ENCODE data around the gene MYCT1. TPM values are rescaled to one million over a fixed set of nuclear protein-coding genes. Genes with fewer than 3 reads are reported as not detected.

Gene MYCT1
- total RNA-seq, 1 experiment from 2014 or later, result not detected

- no TSS peak for BruUV-seq (replicated peaks)
- ChIA-PET RAD21 (ENCODE audit: low non-redundant PET in 1 of 2, low total read pairs in 2 of 2, uncharacterized antibody in 2 of 2, unreplicated experiment in 2 of 2) (no interaction called here), CTCF (no interaction called here), POLR2A (no interaction called here)
- H3K27me3 ChIP-seq (ENCODE audit: insufficient read depth, low read length), result no peaks in the 10 kb centered on the region
- H3K9me2 ChIP-seq (ENCODE audit: insufficient read depth), result no peaks in the 10 kb centered on the region
- H3K27ac ChIP-seq (ENCODE audit: low read depth, low read length), result no peak overlapping the region
- ATAC-seq (no peak), DNase-seq (ENCODE audit: low read depth, low spot score) (no peak)
- H3K4me1 ChIP-seq (ENCODE audit: control insufficient read depth in 1 of 2, insufficient read depth in 2 of 2, low read length in 2 of 2), result no peaks in the 10 kb centered on the region
- no peaks in the 10 kb centered on the region for H3K9me3 ChIP-seq (ENCODE audit: control insufficient read depth in 1 of 2, insufficient read depth in 1 of 2, low read depth in 1 of 2, low read length in 2 of 2)
- no peaks in the 10 kb centered on the region for H3K36me3 ChIP-seq (ENCODE audit: control insufficient read depth in 1 of 2, insufficient read depth in 2 of 2, low read length in 2 of 2)
- H4K20me1 ChIP-seq (ENCODE audit: insufficient read depth), result no peaks in the 10 kb centered on the region
- no peak overlapping the region for H2AFZ ChIP-seq (ENCODE audit: low read depth, low read length, poor library complexity, severe bottlenecking)
- no peak overlapping the region for H3K9ac ChIP-seq (ENCODE audit: low read length)
- intact Hi-C loops (cut with micrococcal nuclease), result no loop called here
- H3K4me3 ChIP-seq (replicated peaks in 1 of 2; ENCODE audit: low read depth in 1 of 2, low read length in 2 of 2), result no peak overlapping the region
- no peak for TF ChIP-seq SRF (IDR thresholded peaks at IDR 0.05; ENCODE audit: low read depth)
- no peak for TF ChIP-seq POLR2AphosphoS5 (IDR thresholded peaks at IDR 0.05; ENCODE audit: low read depth, low read length)
- TF ChIP-seq ELF1 (IDR thresholded peaks at IDR 0.05; ENCODE audit: borderline replicate concordance, low read depth), result no peak
- no peak for TF ChIP-seq FOSL1 (IDR thresholded peaks at IDR 0.05; ENCODE audit: low read depth)
- TF ChIP-seq SP1 (IDR thresholded peaks at IDR 0.05; ENCODE audit: low read depth), result no peak
- no peak for TF ChIP-seq ZFX (IDR thresholded peaks at IDR 0.05)
- TF ChIP-seq RAD21 (IDR thresholded peaks at IDR 0.05; ENCODE audit: low read depth), result no peak
- no peak for TF ChIP-seq JUND (IDR thresholded peaks at IDR 0.05)
- TF ChIP-seq EGR1 (IDR thresholded peaks at IDR 0.05; ENCODE audit: low read depth), result no peak
- no peak for TF ChIP-seq YY1 (IDR thresholded peaks at IDR 0.05; ENCODE audit: extremely low read depth, insufficient replicate concordance, low read depth, low read length)
- no peak overlapping the region for H3K4me2 ChIP-seq (ENCODE audit: low read length)
- H3K79me2 ChIP-seq (ENCODE audit: insufficient read depth, low read length), result no peaks in the 10 kb centered on the region
These were observed 35.9 kb upstream of the MYCT1 start for GRCh38 chr6:152661776-152662175.

GRCh38 chr6:152669895-152670294 lies 27.8 kb upstream of the MYCT1 start:
- BruUV-seq (replicated peaks), result no TSS peak
- intact Hi-C loops (cut with micrococcal nuclease), result loop anchor here (1.0 to 10.0 kb wide), 4 partner anchors 118 to 395 kb away; no protein-coding TSS in a partner anchor
- TF ChIP-seq MAX (IDR thresholded peaks at IDR 0.05) (no peak), CTCF (IDR thresholded peaks at IDR 0.05 in 2 of 3, conservative IDR thresholded peaks at IDR 0.05 in 1 of 3; ENCODE audit: borderline replicate concordance in 1 of 3, insufficient read depth in 1 of 3, low read depth in 2 of 3, low read length in 2 of 3) (peak; percentile 9 to 63 (median 52); a peak in 5 of 6 replicates), RAD21 (IDR thresholded peaks at IDR 0.05; ENCODE audit: low read depth) (peak; percentile 72), EGR1 (IDR thresholded peaks at IDR 0.05; ENCODE audit: low read depth) (no peak), CEBPB (IDR thresholded peaks at IDR 0.05; ENCODE audit: low read depth) (0 out of 2 replicates have a peak, but pooled peaks have one; percentile 21)
- POLR2A ChIA-PET, result no interaction called here
- Histone ChIP-seq H3K79me2 (ENCODE audit: insufficient read depth, low read length) (no peaks in the 10 kb centered on the region), H3K4me3 (replicated peaks in 1 of 2; ENCODE audit: low read depth in 1 of 2, low read length in 2 of 2) (no peak overlapping the region), H2AFZ (ENCODE audit: low read depth, low read length, poor library complexity, severe bottlenecking) (peak overlapping the region; percentile 60), H3K9me3 (ENCODE audit: control insufficient read depth in 1 of 2, insufficient read depth in 1 of 2, low read depth in 1 of 2, low read length in 2 of 2) (no peaks in the 10 kb centered on the region), H3K9me2 (ENCODE audit: insufficient read depth) (no peaks in the 10 kb centered on the region), H3K27me3 (ENCODE audit: insufficient read depth, low read length) (no peaks in the 10 kb centered on the region), H3K27ac (ENCODE audit: low read depth, low read length) (no peak overlapping the region), H4K20me1 (ENCODE audit: insufficient read depth) (no peaks in the 10 kb centered on the region), H3K9ac (ENCODE audit: low read length) (no peak overlapping the region), H3K4me1 (ENCODE audit: control insufficient read depth in 1 of 2, insufficient read depth in 2 of 2, low read length in 2 of 2) (no peaks in the 10 kb centered on the region), H3K36me3 (ENCODE audit: control insufficient read depth in 1 of 2, insufficient read depth in 2 of 2, low read length in 2 of 2) (no peaks in the 10 kb centered on the region), H3K4me2 (ENCODE audit: low read length) (no peak overlapping the region)
- DNase-seq (ENCODE audit: low read depth, low spot score) (peak; percentile 33), ATAC-seq (peak; percentile 81)
- CTCF ChIA-PET, result interaction anchor here (0.7 to 1.7 kb wide), 6 partner anchors 27 to 516 kb away, joined by 3 to 8 read pairs (median 4); no protein-coding TSS in a partner anchor
- RAD21 ChIA-PET (ENCODE audit: low non-redundant PET in 1 of 2, low total read pairs in 2 of 2, uncharacterized antibody in 2 of 2, unreplicated experiment in 2 of 2), result no interaction called here

All from HCT116 (cell line).